ENCODE measurements around the gene PNMT. TPM values are rescaled to one million over a fixed set of nuclear protein-coding genes. Genes with fewer than 3 reads are reported as not detected.

The PNMT gene
- total and polyA plus RNA-seq, 2 of the 4 experiments (the other 2 are of a cell fraction) = not detected

- POLR2A ChIA-PET (ENCODE audit: unreplicated experiment) = interaction anchor here (0.6 to 1.0 kb wide), 4 partner anchors 9 to 296 kb away, joined by 3 to 7 read pairs (median 4); partner anchors contain the start of gene ERBB2
- TSS peak; percentile 93 for BruUV-seq (replicated peaks)
- CTCF ChIA-PET = interaction anchor here (1.0 to 2.3 kb wide), 6 partner anchors 12 to 66 kb away, joined by 3 to 7 read pairs (median 4); partner anchors contain the start of gene ERBB2
These were observed 19.6 kb downstream of the PNMT start, which contains the start of gene PGAP3 for GRCh38 chr17:39687546-39688474. Gene PGAP3, minus strand, starts transcription at chr17:39688057. Its CDS starts 43 bp downstream, at chr17:39688014.

More at GRCh38 chr17:39687546-39688474, 19.6 kb downstream of the PNMT start, which contains the start of gene PGAP3:
- DNase-seq (peak; percentile 89), ATAC-seq (ENCODE audit: low read depth) (peak; percentile 98)
- H2BK20ac ChIP-seq (ENCODE audit: low read depth, low read length) = peak within 1 kb of the TSS; percentile 59
- H3K9me1 ChIP-seq (ENCODE audit: insufficient read depth, low read length) = peaks cover 8% of the 10 kb centered on the region
- H2BK120ac ChIP-seq (ENCODE audit: low read depth, low read length) = peak within 1 kb of the TSS; percentile 87
- peak within 1 kb of the TSS; percentile 98 for H4K5ac ChIP-seq (ENCODE audit: low read depth, low read length)
- WGBS, 2 experiments (ENCODE audit: extremely low coverage in 2 of 2, insufficient read length in 1 of 2) = 0 to 100% methylated on average over 1 to 10 of the region's 45 CpGs
- H2BK15ac ChIP-seq (ENCODE audit: low read depth, low read length) = peak within 1 kb of the TSS; percentile 43; the same call in 1 of the 3 replicates
- intact Hi-C loops (cut with micrococcal nuclease) = no loop called here
- dilution Hi-C loops (cut with HindIII; ENCODE audit: low sequenced_read_pairs, unreplicated experiment) = no loop called here
- H3K4me1 ChIP-seq (ENCODE audit: control insufficient read depth, insufficient read depth, low read length) = peaks cover 9% of the 10 kb centered on the region
- peak within 1 kb of the TSS; percentile 91 for H2AFZ ChIP-seq (replicated peaks; ENCODE audit: low read length, poor library complexity)
- peak within 1 kb of the TSS; percentile 87 for H3K9ac ChIP-seq (ENCODE audit: low read depth, low read length)
- H3K23ac ChIP-seq (ENCODE audit: low read depth, low read length) = peak within 1 kb of the TSS; percentile 66
- peak within 1 kb of the TSS; percentile 88 for H4K91ac ChIP-seq (ENCODE audit: insufficient read depth, low read depth, low read length)
- peak within 1 kb of the TSS; percentile 60 for H3K18ac ChIP-seq (ENCODE audit: low read depth, low read length)
- peak within 1 kb of the TSS; percentile 96 for H3K27ac ChIP-seq (ENCODE audit: insufficient read depth, low read length)
- H3K36me3 ChIP-seq (ENCODE audit: control insufficient read depth, insufficient read depth, low read length) = peaks cover 7% of the 10 kb centered on the region
- H2AK9ac ChIP-seq (replicated peaks; ENCODE audit: low read depth, low read length, poor library complexity) = peak within 1 kb of the TSS; percentile 83
- H3K27me3 ChIP-seq (ENCODE audit: control insufficient read depth, insufficient read depth, low read length) = no peaks in the 10 kb centered on the region
- TF ChIP-seq CTCF (conservative IDR thresholded peaks at IDR 0.05; ENCODE audit: low read depth, low read length) (0 out of 2 replicates have a peak, but pooled peaks have one; percentile 13), MAZ (IDR thresholded peaks at IDR 0.05; ENCODE audit: borderline replicate concordance, low read depth, low read length) (no peak), CHD1 (IDR thresholded peaks at IDR 0.05; ENCODE audit: low read depth, low read length) (0 out of 2 replicates have a peak, but pooled peaks have one; percentile 81), RFX5 (IDR thresholded peaks at IDR 0.05; ENCODE audit: low read depth, low read length) (no peak), POLR2A (IDR thresholded peaks at IDR 0.05; ENCODE audit: low read depth, low read length) (peak; percentile 63; the same call in 1 of the 2 replicates)
- peak within 1 kb of the TSS; percentile 61 for H3K56ac ChIP-seq (ENCODE audit: extremely low read depth, insufficient read depth, low read length)
- H3K14ac ChIP-seq (replicated peaks; ENCODE audit: low read depth, low read length) = peak within 1 kb of the TSS; percentile 78
- no peaks in the 10 kb centered on the region for H3K9me3 ChIP-seq (ENCODE audit: control insufficient read depth, insufficient read depth, low read length)
- H3K4me3 ChIP-seq (ENCODE audit: insufficient read depth, low read depth, low read length) = peak within 1 kb of the TSS; percentile 81
- no peaks in the 10 kb centered on the region for H4K20me1 ChIP-seq (ENCODE audit: insufficient read depth, low read length)
- peak within 1 kb of the TSS; percentile 93 for H3K4ac ChIP-seq (ENCODE audit: low read depth, low read length)
- peak within 1 kb of the TSS; percentile 91 for H2BK5ac ChIP-seq (ENCODE audit: low read depth, low read length, poor library complexity, severe bottlenecking)
- in situ Hi-C loops (cut with MboI; ENCODE audit: low sequenced_read_pairs) = no loop called here
- peak within 1 kb of the TSS; percentile 95 for H3K4me2 ChIP-seq (ENCODE audit: low read depth, low read length)
- H3K79me1 ChIP-seq (ENCODE audit: low read depth in 1 of 2, low read length in 2 of 2) = peaks cover 8 to 16% of the 10 kb centered on the region in 2 experiments
- H4K8ac ChIP-seq (ENCODE audit: low read depth in 2 of 2, low read length in 2 of 2) = peak within 1 kb of the TSS; percentile 98 to 99
- H2AK5ac ChIP-seq (ENCODE audit: low read depth, low read length) = peak within 1 kb of the TSS; percentile 50

Data from IMR-90 (cell line).